Left hindlimb (tissue), 1 donor: ENCODE data around the gene RHBDL2.
"Not testable (repeated sequence)": the region's sequence is repeated elsewhere in the genome, so short reads cannot be mapped to it uniquely, and the experiment has no call there.

Source experiments
- DNase-seq: peaks from one replicate; pipeline ENCODE4 v3.0.0-alpha.2; 2018

The RHBDL2 gene

GRCh38 chr1:38873027-38873969, 68.3 kb downstream of the RHBDL2 start, which contains the start of gene MYCBP:
Gene MYCBP, minus strand, starts transcription at chr1:38873348. Its CDS starts 43 bp downstream, at chr1:38873305.
- peak; percentile 98 for DNase-seq

- peak; percentile 33 for DNase-seq
These were observed 69.1 kb downstream of the RHBDL2 start for GRCh38 chr1:38872401-38873026.

- DNase-seq, result no peak
These were observed 70.6 kb downstream of the RHBDL2 start for GRCh38 chr1:38870996-38871395.

GRCh38 chr1:38867208-38867607, 74.4 kb downstream of the RHBDL2 start:
- DNase-seq, result no peak

- DNase-seq, result no peak
These were observed 76.4 kb downstream of the RHBDL2 start for GRCh38 chr1:38865112-38865715.

- no peak for DNase-seq
These were observed 81.2 kb downstream of the RHBDL2 start for GRCh38 chr1:38860454-38860795.

- peak; percentile 99 for DNase-seq
These were observed 81.8 kb downstream of the RHBDL2 start, which contains the start of gene RRAGC for GRCh38 chr1:38859561-38860453. Gene RRAGC, minus strand, starts transcription at chr1:38859772. Its CDS starts 126 bp downstream, at chr1:38859646.

GRCh38 chr1:38858833-38859560, 82.6 kb downstream of the RHBDL2 start:
- no peak for DNase-seq

- DNase-seq, result no peak
These were observed 88.8 kb downstream of the RHBDL2 start for GRCh38 chr1:38852780-38853179.

- DNase-seq, result no peak
These were observed 93.6 kb downstream of the RHBDL2 start for GRCh38 chr1:38848071-38848470.

- DNase-seq, result no peak
These were observed 95.4 kb downstream of the RHBDL2 start for GRCh38 chr1:38846210-38846609.

- DNase-seq, result not testable (repeated sequence)
These were observed 96.5 kb downstream of the RHBDL2 start for GRCh38 chr1:38845088-38845487.

GRCh38 chr1:38840281-38840680, 101.3 kb downstream of the RHBDL2 start:
- DNase-seq, result no peak

GRCh38 chr1:38839363-38839762, 102.3 kb downstream of the RHBDL2 start:
- DNase-seq, result no peak

GRCh38 chr1:38836316-38836715, 105.3 kb downstream of the RHBDL2 start:
- DNase-seq, result not testable (repeated sequence)
